GM20431 (cell line): ENCODE results near the gene SYT8.
"Not testable (repeated sequence)": the region's sequence is repeated elsewhere in the genome, so short reads cannot be mapped to it uniquely, and the experiment has no call there.

ENCODE experiments used
- in situ Hi-C: fragments of 300-500 bp; cut with MseI, MboI; formaldehyde crosslinking; loops from one replicate; pipeline ENCODE4 v1.15.0; 2020; ENCODE audit warnings: low sequenced_read_pairs; ENCODE audit not compliant: unreplicated experiment

The SYT8 gene

DNA sequence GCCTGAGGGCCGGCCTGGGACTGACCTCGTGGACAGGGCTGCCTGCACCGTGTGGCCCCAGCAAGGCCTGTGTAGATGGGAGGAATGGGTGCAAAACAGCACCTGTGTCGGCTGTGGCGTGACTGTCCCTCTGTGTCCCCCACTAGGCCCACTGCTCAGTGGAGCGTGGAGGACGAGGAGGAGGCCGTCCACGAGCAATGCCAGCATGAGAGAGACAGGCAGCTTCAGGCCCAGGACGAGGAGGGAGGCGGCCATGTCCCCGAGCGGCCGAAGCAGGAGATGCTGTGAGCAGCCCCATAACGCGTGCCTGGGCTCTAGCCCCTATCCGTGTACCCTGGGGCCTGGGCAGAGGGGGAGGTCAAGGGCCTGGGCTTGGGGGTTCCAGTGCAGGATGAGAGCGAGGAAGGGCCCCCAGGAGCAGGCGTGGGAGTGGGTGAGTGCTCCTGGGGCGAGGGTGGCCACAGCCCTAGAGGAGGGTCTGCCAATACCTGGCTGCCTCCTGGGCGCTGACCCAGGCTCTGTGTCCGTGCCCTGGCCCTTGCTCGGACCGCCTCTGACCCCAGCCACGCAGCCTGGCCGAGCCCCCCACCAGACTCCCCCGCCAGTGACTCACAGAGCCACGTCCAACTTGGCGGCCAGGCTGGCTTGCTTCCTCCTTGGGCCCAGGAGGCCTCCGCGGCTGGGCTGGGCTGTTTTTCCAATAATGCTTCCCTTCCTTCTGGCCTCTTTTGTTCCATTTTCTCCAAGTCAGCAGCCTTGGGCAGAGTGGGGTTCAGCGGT is 45.3 kb downstream of the SYT8 start:
- in situ Hi-C loops: no loop called here

DNA sequence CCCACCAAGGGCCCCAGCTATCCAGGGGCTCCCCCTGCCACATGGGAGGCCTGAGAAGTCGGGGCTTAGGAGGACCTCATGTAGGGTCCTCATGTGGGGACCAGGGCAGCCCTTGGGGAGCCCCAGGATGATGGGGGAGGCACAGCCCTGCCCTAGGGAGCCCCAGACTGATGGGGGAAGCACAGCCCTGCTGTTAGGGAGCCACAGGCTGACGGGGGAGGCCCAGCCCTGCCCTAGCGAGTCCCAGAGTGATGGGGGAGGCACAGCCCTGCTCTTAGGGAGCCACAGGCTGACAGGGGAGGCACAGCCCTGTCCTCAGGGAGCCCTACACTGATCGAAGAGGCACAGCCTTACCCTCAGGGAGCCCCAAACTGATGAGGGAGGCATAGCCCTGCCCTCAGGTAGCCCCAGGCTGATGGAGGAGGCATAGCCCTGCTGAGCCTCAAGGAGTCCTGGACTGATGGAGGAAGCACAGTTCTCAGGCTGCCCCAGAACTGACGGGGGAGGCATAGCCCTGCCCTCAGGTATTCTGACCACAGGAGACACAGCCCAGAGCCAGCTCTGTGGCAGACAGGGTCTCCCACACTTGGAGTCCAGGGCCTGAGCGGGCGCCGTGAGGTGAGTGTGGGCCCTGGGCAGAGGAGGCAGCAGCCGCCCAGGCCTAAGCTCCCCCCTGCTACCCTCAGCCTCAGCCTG is 46.1 kb downstream of the SYT8 start:
- in situ Hi-C loops: no loop called here

DNA sequence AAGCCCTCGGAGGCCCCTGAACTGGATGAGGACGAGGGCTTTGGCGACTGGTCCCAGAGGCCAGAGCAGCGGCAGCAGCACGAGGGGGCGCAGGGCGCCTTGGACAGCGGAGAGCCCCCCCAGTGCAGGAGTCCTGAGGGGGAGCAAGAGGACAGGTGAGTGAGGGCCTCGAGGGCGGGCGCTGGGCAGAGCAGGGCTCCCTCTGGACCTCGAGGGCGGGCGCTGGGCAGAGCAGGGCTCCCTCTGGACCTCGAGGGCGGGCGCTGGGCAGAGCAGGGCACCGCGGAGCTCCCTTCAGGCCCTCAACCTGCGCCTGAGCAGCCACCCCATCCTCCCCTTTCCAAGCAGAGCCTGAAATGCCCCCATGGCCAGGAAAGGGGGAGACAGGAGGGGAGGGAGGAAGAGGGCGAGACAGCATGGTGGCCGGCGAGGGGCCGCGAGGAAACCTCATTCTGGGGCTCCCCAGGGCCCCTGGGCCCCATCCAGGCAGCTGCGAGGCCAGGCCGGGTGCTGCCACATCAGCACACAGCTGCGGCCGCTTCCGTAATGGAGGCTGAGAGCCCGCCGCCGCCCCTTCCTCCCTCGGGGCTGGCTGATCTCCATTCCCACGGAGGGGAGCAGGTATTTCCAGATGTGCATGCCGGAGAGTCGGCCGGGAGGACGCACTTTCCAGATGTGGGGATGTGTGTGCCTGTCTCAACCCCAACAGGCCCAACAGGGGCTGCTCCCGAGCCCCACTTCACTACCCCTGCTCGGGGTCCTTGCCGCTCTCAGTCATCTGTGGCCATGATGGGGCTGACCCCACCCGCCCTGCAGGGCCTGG is 46.9 kb downstream of the SYT8 start:
- in situ Hi-C loops: no loop called here

DNA sequence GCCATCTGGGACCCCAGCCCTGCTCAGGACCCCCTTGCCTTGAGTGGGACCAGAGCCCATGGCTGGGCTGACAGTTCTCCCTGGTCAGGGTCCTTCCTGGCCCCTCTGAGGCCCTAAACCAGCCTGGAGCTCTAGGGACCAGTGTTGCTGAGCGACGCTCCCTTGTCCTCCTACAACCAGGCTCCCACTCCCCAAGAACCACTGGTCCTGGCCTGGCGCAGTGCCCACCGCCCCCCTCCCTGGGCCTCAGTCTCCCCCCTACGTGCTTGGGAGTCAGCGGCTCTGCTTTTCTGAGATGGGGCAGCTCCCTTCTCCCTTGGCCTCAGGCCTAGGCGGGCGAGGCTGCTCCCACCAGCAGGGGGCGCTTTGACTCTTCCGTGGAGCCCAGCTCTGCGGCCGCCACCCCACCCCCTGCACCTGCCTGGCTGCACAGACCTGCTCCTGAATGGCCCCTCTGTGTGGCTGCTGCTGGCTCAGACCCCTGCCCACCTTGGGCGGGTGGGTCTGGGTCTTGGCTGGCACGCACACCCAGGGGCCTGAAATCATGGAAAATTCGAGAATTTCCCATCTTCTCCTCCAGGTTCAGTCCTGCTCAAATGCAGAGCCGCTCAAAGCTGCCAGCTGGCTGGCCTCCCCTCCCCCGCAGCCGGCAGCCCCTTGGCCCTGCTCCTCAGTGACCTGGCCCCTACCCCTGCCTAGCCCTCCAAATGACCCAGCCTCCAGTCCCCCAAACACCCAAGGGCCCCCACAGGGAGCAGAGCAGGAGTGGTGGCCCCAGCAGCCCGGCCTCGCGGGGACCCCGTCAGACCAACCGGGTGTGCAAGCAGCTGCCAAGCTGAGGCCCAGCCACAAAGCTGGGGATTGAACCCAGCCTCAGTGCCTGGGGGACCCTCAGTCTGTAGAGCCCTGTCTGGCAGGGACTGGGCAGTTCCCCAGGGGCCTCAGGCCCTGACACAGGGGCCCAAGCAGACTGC is 47.8 kb downstream of the SYT8 start:
- in situ Hi-C loops: no loop called here

DNA sequence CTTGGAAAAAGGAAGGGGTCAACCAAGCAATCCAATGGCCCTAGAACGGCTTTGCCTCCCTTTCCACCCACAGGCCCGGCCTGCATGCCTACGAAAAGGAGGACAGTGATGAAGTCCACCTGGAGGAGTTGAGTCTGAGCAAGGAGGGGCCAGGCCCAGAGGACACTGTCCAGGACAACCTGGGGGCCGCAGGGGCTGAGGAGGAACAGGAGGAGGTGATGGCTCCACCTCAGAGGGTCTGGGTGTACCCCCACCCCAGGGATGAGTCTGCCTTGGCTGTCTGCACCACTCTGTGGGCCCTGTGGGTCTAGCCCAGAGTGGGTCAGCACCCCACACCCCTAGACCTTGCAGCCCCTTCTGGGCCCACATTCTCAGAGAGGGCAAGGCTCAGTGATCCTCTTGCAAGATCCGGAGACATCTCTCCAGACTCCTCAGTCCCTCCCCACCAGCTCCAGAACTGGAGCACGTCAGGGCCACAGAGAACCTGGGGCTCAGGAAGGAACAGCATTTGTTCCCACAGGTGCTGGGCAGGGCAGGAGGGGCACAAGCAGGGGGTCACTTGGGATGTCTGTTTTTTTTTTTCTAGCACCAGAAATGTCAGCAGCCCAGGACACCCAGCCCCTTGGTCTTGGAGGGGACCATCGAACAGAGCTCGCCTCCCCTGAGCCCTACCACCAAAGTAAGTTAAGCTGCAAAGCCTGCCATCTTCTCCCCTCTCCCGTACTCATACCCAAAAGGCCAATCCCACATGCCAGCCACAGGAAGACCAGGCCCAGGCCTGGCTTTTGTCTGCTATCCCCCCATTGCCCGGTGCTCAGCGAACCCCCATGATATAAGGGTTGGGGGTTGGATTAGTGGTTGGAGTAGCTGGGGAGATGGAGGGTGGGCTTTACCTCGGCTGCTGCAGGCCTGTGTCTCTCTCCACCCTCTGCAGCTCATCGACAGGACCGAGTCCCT is 48.8 kb downstream of the SYT8 start:
- in situ Hi-C loops: no loop called here

DNA sequence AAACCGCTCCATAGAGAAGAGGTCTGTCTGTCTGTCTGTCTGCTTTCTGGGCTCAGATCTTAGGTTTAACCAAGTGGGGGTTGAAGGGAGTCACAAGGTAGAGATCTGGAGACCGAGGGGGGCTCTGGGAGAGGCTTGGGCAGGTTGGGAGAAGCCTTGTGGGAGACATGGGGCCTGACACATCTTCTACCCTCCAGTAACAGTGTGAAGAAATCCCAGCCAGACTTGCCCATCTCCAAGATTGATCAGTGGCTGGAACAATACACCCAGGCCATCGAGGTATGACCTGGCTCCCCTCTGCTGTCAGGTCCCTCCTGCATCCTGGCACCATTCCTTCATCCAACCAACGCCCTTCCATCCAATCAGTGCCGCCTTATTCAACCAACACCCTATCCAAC is 49.5 kb downstream of the SYT8 start:
- in situ Hi-C loops: no loop called here

DNA sequence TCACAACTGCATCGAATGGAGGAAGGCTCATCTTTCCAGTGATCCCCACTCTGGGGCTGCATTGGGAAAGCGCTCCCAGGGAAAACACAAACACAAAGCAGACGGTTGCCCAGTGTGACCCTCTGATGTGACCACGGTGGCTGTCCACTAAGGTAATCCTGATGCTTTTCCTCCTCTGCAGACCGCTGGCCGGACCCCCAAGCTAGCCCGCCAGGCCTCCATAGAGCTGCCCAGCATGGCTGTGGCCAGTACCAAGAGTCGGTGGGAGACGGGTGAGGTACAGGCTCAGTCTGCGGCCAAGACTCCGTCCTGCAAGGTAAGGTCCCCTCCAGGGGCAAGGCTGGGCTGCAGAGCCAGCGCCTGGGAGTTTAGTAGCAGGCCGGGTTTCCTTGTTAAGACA is 51.8 kb downstream of the SYT8 start:
- in situ Hi-C loops: not testable (repeated sequence)
